ENCODE measurements around the gene RHOF.

GRCh38 chr12:121781484-121781997 is 11.9 kb downstream of the RHOF start:
- TF ChIP-seq CTCF (conservative IDR thresholded peaks at IDR 0.05 in 1 of 2, IDR thresholded peaks at IDR 0.05 in 1 of 2; ENCODE audit: low read depth in 1 of 2, low read length in 2 of 2): no peak
- no peak for TF ChIP-seq EZH2 (IDR thresholded peaks at IDR 0.05; ENCODE audit: low read length, missing control alignments)

Measured in fibroblast of lung (primary cell).